Activated CD4-positive, alpha-beta T cell treated with anti-CD3 and anti-CD28 coated beads for 24 hours (primary cell): Measurements from ENCODE around the gene SBNO2.

ENCODE experiments used
- DNase-seq, 2 donors: peaks; one replicate each; pipeline ENCODE4 v3.0.0-alpha.2; 2020; ENCODE audit warnings: low read depth in 2 of 2

The SBNO2 gene

GRCh38 chr19:1070931-1071791 lies 102.9 kb downstream of the SBNO2 start:
- no peak for DNase-seq

- no peak for DNase-seq
Observed at GRCh38 chr19:1070576-1070930, 103.5 kb downstream of the SBNO2 start.

- DNase-seq: no peak
Observed at GRCh38 chr19:1069009-1069779, 104.9 kb downstream of the SBNO2 start.

- no peak for DNase-seq
Observed at GRCh38 chr19:1068009-1069001, 105.8 kb downstream of the SBNO2 start.

- DNase-seq: no peak
Observed at GRCh38 chr19:1067341-1067957, 106.6 kb downstream of the SBNO2 start.

- DNase-seq: peak; percentile 69 to 73
Observed at GRCh38 chr19:1066748-1067340, 107.2 kb downstream of the SBNO2 start, which contains the start of gene ARHGAP45. Gene ARHGAP45 (plus strand): TSS chr19:1067167. CDS start chr19:1067406, 239 bp downstream.

- no peak for DNase-seq
Observed at GRCh38 chr19:1066251-1066747, 107.8 kb downstream of the SBNO2 start.

GRCh38 chr19:1065606-1066109 lies 108.4 kb downstream of the SBNO2 start:
- DNase-seq: no peak

GRCh38 chr19:1064661-1065605 lies 109.1 kb downstream of the SBNO2 start:
- DNase-seq: peak; percentile 58 to 63

- DNase-seq: no peak
Observed at GRCh38 chr19:1063909-1064660, 110.0 kb downstream of the SBNO2 start.

GRCh38 chr19:1063030-1063908 lies 110.8 kb downstream of the SBNO2 start:
- no peak for DNase-seq

GRCh38 chr19:1062387-1063029 lies 111.6 kb downstream of the SBNO2 start:
- DNase-seq: no peak

- DNase-seq: no peak
Observed at GRCh38 chr19:1061987-1062386, 112.1 kb downstream of the SBNO2 start.

GRCh38 chr19:1060689-1061088 lies 113.4 kb downstream of the SBNO2 start:
- DNase-seq: no peak

- no peak for DNase-seq
Observed at GRCh38 chr19:1058112-1058511, 116.0 kb downstream of the SBNO2 start.
